GM12878 (cell line): ENCODE measurements around the gene SEMA4C. TPM values are rescaled to one million over a fixed set of nuclear protein-coding genes. Genes with fewer than 3 reads are reported as not detected.

Experiments used
- ATAC-seq: fragments of 200-7000 bp; cut with Tn5 transposase; 3 replicates; pipeline ENCODE4 v1.9.1; 2020; ENCODE audit warnings: mild to moderate bottlenecking, moderate library complexity
- BruUV-seq: library from RNA; stranded (reverse); fragments of 400-500 nt; replicated peaks from 2 replicates; lab custom pipeline; 2021; lab: Mats Ljungman, UMichigan
- CTCF ChIA-PET: fragments of 300-600 bp; sonication (Branson Sonifier 250); formaldehyde crosslinking; extraction: SDS; loops from one replicate; lab custom pipeline; 2021; ENCODE audit warnings: inconsistent platforms; lab: Yijun Ruan, JAX
- POLR2A ChIA-PET: fragments of 350-600 bp; formaldehyde crosslinking; extraction: SDS; loops from one replicate; lab custom pipeline; 2021; ENCODE audit warnings: inconsistent platforms; lab: Charles Lee
- RAD21 ChIA-PET: fragments of 300-600 bp; sonication (Branson Sonifier 250); formaldehyde crosslinking; loops from one replicate; lab custom pipeline; 2023; ENCODE audit warnings: antibody characterized with exemption; ENCODE audit not compliant: unreplicated experiment; lab: Charles Lee
- SMC1A ChIA-PET: fragments of 300-600 bp; sonication (Branson Sonifier 250); formaldehyde crosslinking; loops from one replicate; lab custom pipeline; 2023; ENCODE audit not compliant: unreplicated experiment, uncharacterized antibody; lab: Charles Lee
- DNase-seq: peaks from one replicate; pipeline ENCODE4 v3.0.0-alpha.2; 2011; ENCODE audit warnings: low read depth, low spot score
- FAIRE-seq: peaks from 3 replicates; lab custom pipeline; 2011; peaks lifted over from hg19 to GRCh38; lab: Jason Lieb, UNC
- H2AFZ ChIP-seq: 2 replicates; pipeline ENCODE4 v1.6.0; 2011; ENCODE audit warnings: low read depth, low read length, control low read depth; ENCODE audit not compliant: control insufficient read depth
- H3K27ac ChIP-seq: 2 replicates; pipeline ENCODE4 v1.5.1; 2011; ENCODE audit warnings: control low read depth; ENCODE audit not compliant: control insufficient read depth, insufficient read depth
- H3K27me3 ChIP-seq, 2 experiments: replicated peaks in 1 of 2; 2 replicates each; pipeline versions ENCODE4 v1.6.0 to v1.6.1; 2011; ENCODE audit warnings: low read length in 1 of 2; ENCODE audit not compliant: control insufficient read depth in 2 of 2, insufficient read depth in 2 of 2
- H3K36me3 ChIP-seq, 2 experiments: 2 replicates each; pipeline ENCODE4 v1.5.1; 2011; ENCODE audit warnings: low read length in 1 of 2; ENCODE audit not compliant: control insufficient read depth in 2 of 2, insufficient read depth in 2 of 2
- H3K4me1 ChIP-seq: 2 replicates; pipeline ENCODE4 v1.6.1; 2011; ENCODE audit warnings: mild to moderate bottlenecking, low read length, moderate library complexity, mixed read lengths; ENCODE audit not compliant: control insufficient read depth, insufficient read depth
- H3K4me2 ChIP-seq: 2 replicates; pipeline ENCODE4 v1.6.0; 2011; ENCODE audit warnings: control low read depth; ENCODE audit not compliant: control insufficient read depth, insufficient read depth
- H3K4me3 ChIP-seq: fragments of 200-600 bp; sonication (generic); 2 replicates; pipeline ENCODE4 v1.5.1; 2016
- H3K79me2 ChIP-seq: 2 replicates; pipeline ENCODE4 v1.6.0; 2011; ENCODE audit warnings: low read length; ENCODE audit not compliant: control insufficient read depth, insufficient read depth
- H3K9ac ChIP-seq: 2 replicates; pipeline ENCODE4 v1.8.0; 2011; ENCODE audit warnings: low read length, control low read depth, mixed read lengths; ENCODE audit not compliant: control insufficient read depth, insufficient read depth
- H3K9me3 ChIP-seq: replicated peaks from 3 replicates; pipeline ENCODE4 v1.5.1; 2011; ENCODE audit warnings: mild to moderate bottlenecking, low read length; ENCODE audit not compliant: control insufficient read depth, insufficient read depth
- H4K20me1 ChIP-seq: 2 replicates; pipeline ENCODE4 v1.6.0; 2011; ENCODE audit not compliant: control insufficient read depth, insufficient read depth
- CEBPZ ChIP-seq: fragments of 150-350 bp; IDR thresholded peaks from 2 replicates; pipeline ENCODE4 v1.6.1; 2016; ENCODE audit warnings: low read depth, low read length
- E4F1 ChIP-seq: fragments of 450-650 bp; IDR thresholded peaks from 2 replicates; pipeline ENCODE4 v1.6.1; 2018; ENCODE audit warnings: borderline replicate concordance, mild to moderate bottlenecking; ENCODE audit not compliant: partially characterized antibody
- EGR1 ChIP-seq, 2 experiments: IDR thresholded peaks; 1 replicate in 1 of 2; 2 replicates in 1 of 2; pipeline ENCODE4 v1.6.1; 2011 to 2012; ENCODE audit warnings: low read depth in 2 of 2, low read length in 2 of 2, borderline replicate concordance in 1 of 2, mild to moderate bottlenecking in 1 of 2, moderate library complexity in 1 of 2
- ESRRA ChIP-seq: IDR thresholded peaks from 2 replicates; pipeline ENCODE4 v1.6.1; 2012; ENCODE audit warnings: mild to moderate bottlenecking, low read length, improper control_type of control experiment
- HDAC2 ChIP-seq: fragments of 200-600 bp; sonication (generic); IDR thresholded peaks from 2 replicates; pipeline ENCODE4 v1.6.1; 2017
- IRF5 ChIP-seq: fragments of 450-650 bp; IDR thresholded peaks from 2 replicates; pipeline ENCODE4 v1.6.1; 2017; ENCODE audit warnings: borderline replicate concordance
- RELB ChIP-seq: fragments of 450-650 bp; IDR thresholded peaks from 2 replicates; pipeline ENCODE4 v1.6.1; 2017; ENCODE audit warnings: low read depth, mild to moderate bottlenecking, moderate library complexity
- USF1 ChIP-seq: IDR thresholded peaks from 2 replicates; pipeline ENCODE4 v1.6.1; 2011; ENCODE audit warnings: borderline replicate concordance, low read depth, mild to moderate bottlenecking, moderate library complexity, mixed read lengths, low read length; ENCODE audit not compliant: insufficient read depth; ENCODE audit errors: extremely low read length
- WRNIP1 ChIP-seq: IDR thresholded peaks from 2 replicates; pipeline ENCODE4 v1.6.1; 2011; ENCODE audit warnings: low read depth, low read length, improper control_type of control experiment, borderline replicate concordance
- WGBS: methylation state at CpG from one replicate; pipeline ENCODE4 v1.1.6; 2016; ENCODE audit warnings: low lambda C conversion rate; ENCODE audit not compliant: insufficient replicate concordance, insufficient coverage; ENCODE audit errors: missing lambda C conversion rate; 5-methylcytosine and 5-hydroxymethylcytosine counted together
- in situ Hi-C: fragments of 300-500 bp; cut with MboI; formaldehyde crosslinking; loops from 9 replicates; pipeline ENCODE4 v1.14.3; 2018; ENCODE audit warnings: mixed read lengths
- intact Hi-C: fragments of 100-400 bp; cut with micrococcal nuclease; formaldehyde crosslinking; loops from one replicate; pipeline ENCODE4 v1.14.2; 2022; ENCODE audit not compliant: unreplicated experiment
- polyA plus RNA-seq, 11 experiments: library from polyadenylated mRNA; depleted of rRNA in 4 of 11; unstranded in 6 of 11; stranded (reverse) in 5 of 11; fragments of >200 nt; fragmentation: Nextera tagmentation in 4 of 11; fragmentation: Illumina TruSeq in 1 of 11; extraction: Ambion mirVana in 4 of 11; extraction: Trizol in 1 of 11; gene quantifications; 1 replicate in 1 of 11; 2 replicates in 10 of 11; pipeline versions ENCODE4 v1.2.1 to v1.2.3, GENCODE V29; 2011 to 2016; ENCODE audit warnings: inconsistent platforms in 2 of 11, missing spikeins in 2 of 11, low read depth in 1 of 11
- total RNA-seq, 4 experiments: library from RNA; depleted of rRNA in 3 of 4; stranded (reverse); fragments of >200 nt in 3 of 4; fragmentation: Illumina TruSeq in 1 of 4; extraction: Trizol in 1 of 4; gene quantifications; 2 replicates each; pipeline versions ENCODE4 v1.2.1 to v1.2.3, GENCODE V29; 2013 to 2021

Gene SEMA4C
- total and polyA plus RNA-seq, 10 of the 15 experiments (the other 5 are each of a cell fraction or from before 2014, with no cell fraction given): 0.06 to 21.6 (median 6.8) TPM

- H3K9ac ChIP-seq: no peak overlapping the region
- SMC1A ChIA-PET: interaction anchor here (0.7 to 1.2 kb wide), 3 partner anchors 13 to 50 kb away, joined by 3 to 4 read pairs (median 4); no protein-coding TSS in a partner anchor
- ATAC-seq: no peak
These were observed 56.2 kb downstream of the SEMA4C start for GRCh38 chr2:96813656-96814055.

More at GRCh38 chr2:96813656-96814055, 56.2 kb downstream of the SEMA4C start:
- Histone ChIP-seq H3K4me2 (no peak overlapping the region), H3K79me2 (peaks cover 17% of the 10 kb centered on the region), H3K9me3 (no peaks in the 10 kb centered on the region), H3K4me3 (no peak overlapping the region), H3K27ac (no peak overlapping the region), H4K20me1 (peaks cover 2% of the 10 kb centered on the region; the same call in 1 of the 2 replicates), H3K4me1 (peaks cover 11% of the 10 kb centered on the region), H3K27me3 (no peaks in the 10 kb centered on the region), H2AFZ (no peak overlapping the region), H3K36me3 (peaks cover 2 to 4% of the 10 kb centered on the region in 2 experiments; a peak in 3 of 4 replicates)
- ChIA-PET CTCF (interaction anchor here (0.8 to 2.7 kb wide), 2 partner anchors 10 to 149 kb away, joined by 3 to 12 read pairs; no protein-coding TSS in a partner anchor), POLR2A (no interaction called here), RAD21 (interaction anchor here (0.8 to 1.4 kb wide), 2 partner anchors 44 to 50 kb away, joined by 3 to 4 read pairs; partner anchors contain the start of gene ANKRD39)
- FAIRE-seq (no peak), DNase-seq (no peak)
- in situ Hi-C loops: no loop called here
- WGBS: 74% methylated on average over 4 of the region's 4 CpGs
- intact Hi-C loops: no loop called here
- no peak for TF ChIP-seq IRF5
- TF ChIP-seq CEBPZ: no peak
- TF ChIP-seq USF1: no peak
- TF ChIP-seq ESRRA: no peak
- no peak for TF ChIP-seq E4F1
- no peak for TF ChIP-seq RELB
- no peak for TF ChIP-seq HDAC2
- no peak for TF ChIP-seq EGR1 (IDR thresholded peaks at IDR 0.05; ENCODE audit: borderline replicate concordance in 1 of 2, low read depth in 2 of 2, low read length in 2 of 2)
- no peak for TF ChIP-seq WRNIP1
- BruUV-seq: no TSS peak
